Tibial artery (tissue), 4 donors: ENCODE results near the gene SLC43A3.
A peak's percentile ranks its signal among the peaks of the same experiment; 100 is the strongest.

Experiments used
- DNase-seq, 2 donors: peaks; one replicate each; pipeline ENCODE4 v3.0.0-alpha.2; 2019
- H3K27ac ChIP-seq, 2 donors: fragments of 200-600 bp; sonication (generic) in 1 of 2; 1 replicate in 1 of 2; 2 replicates in 1 of 2; pipeline ENCODE4 v1.5.1; 2018 to 2019; ENCODE audit warnings: mild to moderate bottlenecking in 1 of 2
- H3K27me3 ChIP-seq, 2 donors: fragments of 200-600 bp; sonication (generic) in 1 of 2; one replicate each; pipeline versions ENCODE4 v1.5.1 to v1.6.0; 2016 to 2019
- H3K36me3 ChIP-seq, 3 donors: fragments of 200-600 bp; sonication (generic) in 2 of 3; one replicate each; pipeline ENCODE4 v1.5.1; 2016 to 2019; ENCODE audit warnings: mild to moderate bottlenecking in 2 of 3
- H3K4me1 ChIP-seq, 4 donors: fragments of 200-600 bp; sonication (generic) in 2 of 4; 1 replicate in 3 of 4; 2 replicates in 1 of 4; pipeline ENCODE4 v1.5.1; 2016 to 2019
- H3K4me3 ChIP-seq, 2 donors: fragments of 200-600 bp; sonication (generic) in 1 of 2; 1 replicate in 1 of 2; 2 replicates in 1 of 2; pipeline ENCODE4 v1.5.1; 2018 to 2019; ENCODE audit warnings: mild to moderate bottlenecking in 2 of 2
- H3K9me3 ChIP-seq, 3 donors: fragments of 200-600 bp; sonication (generic) in 1 of 3; one replicate each; pipeline ENCODE4 v1.5.1; 2016 to 2019
- intact Hi-C: fragments of 100-400 bp; cut with DNase I; formaldehyde crosslinking; loops from one replicate; pipeline ENCODE4 v1.15.0; 2023; ENCODE audit warnings: low total_unique reads
- TF ChIP-seq, protein P1 (sequence below), 2 experiments: fragments of 200-600 bp in 1 of 2; fragments of 450-650 bp in 1 of 2; IDR thresholded peaks; one replicate each; pipeline ENCODE4 v1.5.1; 2017 to 2019; ENCODE audit warnings: antibody characterized with exemption in 2 of 2, mild to moderate bottlenecking in 1 of 2, moderate library complexity in 1 of 2

Gene SLC43A3

DNA sequence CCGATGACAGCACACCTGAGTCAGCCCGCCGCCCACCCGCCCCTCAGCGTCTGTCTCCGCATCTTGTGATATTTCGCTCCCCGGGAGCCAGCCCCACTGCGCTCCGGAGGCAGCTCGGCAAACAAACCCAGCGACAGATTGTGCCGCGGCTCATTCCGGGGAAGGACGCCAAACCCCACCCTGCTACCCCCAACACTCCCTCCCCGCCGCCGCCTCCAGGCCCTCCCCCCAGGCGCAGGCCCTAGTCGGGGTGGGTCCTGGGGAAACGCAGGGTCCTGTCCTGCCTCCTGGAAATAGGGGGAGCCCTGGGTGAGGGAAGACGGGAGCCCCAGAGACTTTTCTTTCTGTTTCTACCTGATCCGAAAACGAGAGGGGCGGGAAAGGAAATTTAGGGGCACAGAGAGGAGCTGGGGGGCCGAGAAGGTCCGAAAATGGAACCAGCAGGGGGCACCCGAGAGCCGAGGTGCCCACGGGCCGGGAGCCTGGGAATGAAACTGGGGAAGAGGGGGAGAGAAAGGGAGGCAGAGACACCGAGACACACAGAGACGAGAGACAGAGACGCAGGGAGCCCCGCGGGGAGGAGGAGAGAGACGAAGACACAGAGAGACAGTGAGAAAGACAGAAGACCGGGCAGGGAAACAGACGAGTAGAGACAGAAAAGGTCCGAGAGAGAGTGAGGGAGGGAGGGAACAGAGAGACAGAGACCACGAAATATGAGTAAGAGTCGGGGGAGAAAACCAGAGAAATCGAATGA, 31.7 kb upstream of the SLC43A3 start:
- Histone ChIP-seq H3K9me3 (no peaks in the 10 kb centered on the region), H3K36me3 (no peaks in the 10 kb centered on the region), H3K4me3 (peak overlapping the region; percentile 33 to 46), H3K4me1 (peaks cover 0 to 43% (median 38%) of the 10 kb centered on the region in 4 donors), H3K27me3 (peaks cover 0 to 71% of the 10 kb centered on the region in 2 donors), H3K27ac (no peak overlapping the region)
- DNase-seq = peak in 1 of 2 donors; percentile 37
- TF ChIP-seq, protein P1, sequence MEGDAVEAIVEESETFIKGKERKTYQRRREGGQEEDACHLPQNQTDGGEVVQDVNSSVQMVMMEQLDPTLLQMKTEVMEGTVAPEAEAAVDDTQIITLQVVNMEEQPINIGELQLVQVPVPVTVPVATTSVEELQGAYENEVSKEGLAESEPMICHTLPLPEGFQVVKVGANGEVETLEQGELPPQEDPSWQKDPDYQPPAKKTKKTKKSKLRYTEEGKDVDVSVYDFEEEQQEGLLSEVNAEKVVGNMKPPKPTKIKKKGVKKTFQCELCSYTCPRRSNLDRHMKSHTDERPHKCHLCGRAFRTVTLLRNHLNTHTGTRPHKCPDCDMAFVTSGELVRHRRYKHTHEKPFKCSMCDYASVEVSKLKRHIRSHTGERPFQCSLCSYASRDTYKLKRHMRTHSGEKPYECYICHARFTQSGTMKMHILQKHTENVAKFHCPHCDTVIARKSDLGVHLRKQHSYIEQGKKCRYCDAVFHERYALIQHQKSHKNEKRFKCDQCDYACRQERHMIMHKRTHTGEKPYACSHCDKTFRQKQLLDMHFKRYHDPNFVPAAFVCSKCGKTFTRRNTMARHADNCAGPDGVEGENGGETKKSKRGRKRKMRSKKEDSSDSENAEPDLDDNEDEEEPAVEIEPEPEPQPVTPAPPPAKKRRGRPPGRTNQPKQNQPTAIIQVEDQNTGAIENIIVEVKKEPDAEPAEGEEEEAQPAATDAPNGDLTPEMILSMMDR (IDR thresholded peaks at IDR 0.05) = peak; percentile 66 to 82
- intact Hi-C loops = loop anchor here (2.0 to 10.0 kb wide), 2 partner anchors 68 to 186 kb away; partner anchors contain the start of gene YPEL4

DNA sequence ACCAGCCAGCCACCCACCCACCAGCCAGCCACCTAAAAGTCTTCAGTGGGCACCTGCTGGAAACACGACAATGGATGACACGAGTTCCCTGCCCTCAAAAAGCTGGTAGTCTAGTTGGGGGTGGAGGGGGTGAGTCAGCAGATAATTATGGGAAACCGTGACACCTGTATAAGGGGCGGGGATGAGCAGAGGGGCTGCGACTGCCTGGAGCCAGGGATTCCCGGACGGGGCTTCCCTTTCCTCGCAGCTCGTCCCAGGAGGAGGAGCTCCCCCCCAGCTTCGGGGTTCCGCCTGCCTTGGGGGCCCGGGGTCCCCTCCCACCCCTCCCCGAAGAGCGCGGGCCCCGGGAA, 31.1 kb upstream of the SLC43A3 start:
- peaks cover 0 to 43% (median 38%) of the 10 kb centered on the region in 4 donors for H3K4me1 ChIP-seq
- no peaks in the 10 kb centered on the region for H3K9me3 ChIP-seq
- TF ChIP-seq, protein P1 (IDR thresholded peaks at IDR 0.05) = no peak
- peak overlapping the region; percentile 33 to 46 for H3K4me3 ChIP-seq
- H3K27me3 ChIP-seq = peaks cover 0 to 67% of the 10 kb centered on the region in 2 donors
- no peak overlapping the region for H3K27ac ChIP-seq
- intact Hi-C loops = loop anchor here (2.0 to 10.0 kb wide), 2 partner anchors 69 to 187 kb away; partner anchors contain the start of gene YPEL4
- H3K36me3 ChIP-seq = no peaks in the 10 kb centered on the region
- no peak for DNase-seq

DNA sequence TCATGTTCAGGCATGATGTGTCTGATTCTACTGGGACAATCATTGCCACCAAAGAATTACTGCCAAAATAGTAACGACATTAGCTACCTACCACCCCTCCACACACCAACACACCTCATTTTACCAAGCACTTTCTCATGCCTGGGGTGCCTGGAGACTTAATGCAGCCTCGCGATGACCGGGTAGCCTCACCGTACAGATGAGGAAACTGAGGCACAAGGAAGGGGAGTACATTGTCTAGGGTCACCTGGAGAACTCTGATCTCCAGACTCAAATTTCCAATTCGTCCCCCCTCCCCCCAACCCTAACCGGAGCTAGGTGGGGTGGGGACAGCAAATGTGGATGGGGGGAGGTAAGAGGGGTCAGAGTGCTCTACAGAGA, 30.7 kb upstream of the SLC43A3 start:
- intact Hi-C loops = loop anchor here (2.0 to 10.0 kb wide), 2 partner anchors 69 to 187 kb away; partner anchors contain the start of gene YPEL4
- Histone ChIP-seq H3K9me3 (no peaks in the 10 kb centered on the region), H3K36me3 (no peaks in the 10 kb centered on the region), H3K27ac (no peak overlapping the region), H3K4me1 (peaks cover 0 to 43% (median 38%) of the 10 kb centered on the region in 4 donors), H3K4me3 (no peak overlapping the region), H3K27me3 (peaks cover 0 to 65% of the 10 kb centered on the region in 2 donors)
- no peak for DNase-seq
- TF ChIP-seq, protein P1 (IDR thresholded peaks at IDR 0.05) = no peak

DNA sequence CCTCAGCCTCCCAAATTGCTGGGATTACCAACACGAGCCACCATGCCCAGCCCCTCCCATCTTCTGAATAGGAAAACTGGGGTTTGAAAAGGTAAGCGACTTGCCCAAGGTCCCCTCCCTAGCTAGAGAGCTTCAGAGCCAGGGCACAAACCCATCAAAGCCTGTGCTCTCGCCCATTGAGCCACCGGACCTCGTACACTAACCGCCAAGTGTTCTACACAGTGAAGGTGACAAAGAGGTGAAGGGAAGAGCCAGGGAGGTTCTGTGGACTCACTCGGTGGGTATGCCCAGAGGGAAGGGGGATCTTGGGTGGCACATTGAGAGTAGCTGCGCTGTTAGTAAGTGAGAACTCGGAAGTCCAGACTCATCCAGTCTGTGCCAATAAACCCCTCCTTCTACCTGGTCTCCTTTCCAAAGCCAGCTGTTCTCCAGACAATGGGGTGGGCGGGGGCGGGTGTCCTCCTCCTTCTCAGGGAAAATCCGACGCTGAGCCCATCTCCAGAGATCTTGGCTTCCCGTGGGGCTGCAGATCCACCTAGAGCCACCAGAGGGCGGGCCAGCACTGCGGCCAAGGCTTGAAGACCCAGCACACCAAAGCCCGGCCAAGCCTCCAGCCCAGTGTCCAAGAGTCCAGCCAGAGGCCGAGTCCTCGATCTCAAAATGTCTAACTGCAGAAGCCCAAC, 30.2 kb upstream of the SLC43A3 start:
- Histone ChIP-seq H3K4me3 (no peak overlapping the region), H3K27me3 (peaks cover 0 to 63% of the 10 kb centered on the region in 2 donors), H3K4me1 (peaks cover 0 to 43% (median 38%) of the 10 kb centered on the region in 4 donors), H3K36me3 (no peaks in the 10 kb centered on the region), H3K27ac (no peak overlapping the region), H3K9me3 (no peaks in the 10 kb centered on the region)
- intact Hi-C loops = loop anchor here (10.0 kb wide), 1 partner anchor 188 kb away; the partner anchor contains the start of gene YPEL4
- peak; percentile 92 to 94 for DNase-seq
- TF ChIP-seq, protein P1 (IDR thresholded peaks at IDR 0.05) = peak; percentile 97 to 98

DNA sequence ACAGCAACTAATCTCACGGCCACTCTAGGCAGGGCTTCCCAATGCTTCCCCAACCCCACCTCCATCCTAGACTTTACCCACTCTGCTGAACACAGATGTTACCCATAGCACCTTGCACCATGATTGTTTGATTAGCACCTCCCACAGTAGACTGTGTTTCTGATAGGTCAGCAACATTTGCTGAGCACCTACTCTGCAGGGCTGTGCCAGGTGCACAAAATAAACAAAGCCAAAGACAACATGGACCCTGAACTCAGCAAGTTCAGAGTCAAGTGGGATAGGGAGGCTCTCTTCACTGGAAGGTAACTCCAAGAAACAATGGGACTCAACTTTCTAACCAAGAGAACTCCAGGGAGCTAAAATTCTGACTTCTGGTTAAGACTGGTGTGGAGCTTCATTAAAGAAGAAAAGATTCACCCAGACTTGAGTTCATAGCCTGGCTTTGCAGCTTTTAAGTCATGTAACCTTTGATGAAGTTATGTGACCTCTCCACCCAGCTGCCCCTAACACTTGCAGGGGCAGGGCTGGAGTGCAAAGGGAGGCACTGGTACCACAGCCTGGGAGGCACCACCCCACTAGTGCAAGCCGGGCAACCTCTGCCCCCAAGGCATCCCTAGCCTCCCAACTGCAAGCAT, 26.7 kb upstream of the SLC43A3 start:
- Histone ChIP-seq H3K36me3 (no peaks in the 10 kb centered on the region), H3K27ac (no peak overlapping the region), H3K4me3 (no peak overlapping the region), H3K9me3 (no peaks in the 10 kb centered on the region), H3K27me3 (peaks cover 0 to 30% of the 10 kb centered on the region in 2 donors), H3K4me1 (peaks cover 0 to 18% (median 15%) of the 10 kb centered on the region in 4 donors)
- intact Hi-C loops = loop anchor here (10.0 kb wide), 1 partner anchor 191 kb away; the partner anchor contains the start of gene YPEL4
- TF ChIP-seq, protein P1 (IDR thresholded peaks at IDR 0.05) = no peak
- no peak for DNase-seq
